HCT116 (cell line): ENCODE data around the gene HLA-DRA. TPM values are rescaled to one million over a fixed set of nuclear protein-coding genes. Genes with fewer than 3 reads are reported as not detected.

ENCODE experiments used
- ATAC-seq: fragments of 200-7000 bp; cut with Tn5 transposase; 2 replicates; pipeline ENCODE4 v1.9.1; 2020; ENCODE audit warnings: mild to moderate bottlenecking, moderate library complexity
- BruUV-seq: library from RNA; stranded (reverse); fragments of 400-500 nt; replicated peaks from 2 replicates; lab custom pipeline; 2021; lab: Mats Ljungman, UMichigan
- CTCF ChIA-PET: fragments of 300-600 bp; sonication (Branson Sonifier 250); formaldehyde crosslinking; loops from one replicate; lab custom pipeline; 2021; ENCODE audit warnings: antibody characterized with exemption; lab: Charles Lee
- POLR2A ChIA-PET: fragments of 300-600, 350-600 bp; sonication (Branson Sonifier 250); formaldehyde crosslinking; loops from one replicate; lab custom pipeline; 2021; ENCODE audit warnings: antibody characterized with exemption; lab: Charles Lee
- RAD21 ChIA-PET, 2 experiments: fragments of 300-600 bp; sonication (Branson Sonifier 250); formaldehyde crosslinking; loops; one replicate each; lab custom pipeline; 2023; ENCODE audit warnings: low total read pairs in 2 of 2; ENCODE audit not compliant: uncharacterized antibody in 2 of 2, unreplicated experiment in 2 of 2, low non-redundant PET in 1 of 2; lab: Charles Lee
- DNase-seq: peaks from one replicate; pipeline ENCODE4 v3.0.0-alpha.2; 2010; ENCODE audit warnings: low read depth, low spot score
- H2AFZ ChIP-seq: fragments of 200-600 bp; shearing (Covaris generic), sonication (generic); 2 replicates; pipeline ENCODE4 v1.6.1; 2017; ENCODE audit warnings: low read depth, mixed run types, mixed read lengths, antibody characterized with exemption, low read length; ENCODE audit not compliant: poor library complexity, severe bottlenecking
- H3K27ac ChIP-seq: 2 replicates; pipeline ENCODE4 v1.5.1; 2012; ENCODE audit warnings: low read depth, low read length
- H3K27me3 ChIP-seq: fragments of 200-600 bp; sonication (generic); 2 replicates; pipeline ENCODE4 v1.6.1; 2016; ENCODE audit warnings: mixed run types, low read length, mixed read lengths; ENCODE audit not compliant: insufficient read depth
- H3K36me3 ChIP-seq, 2 experiments: fragments of 200-500 bp in 1 of 2; fragments of 200-600 bp in 1 of 2; sonication (Bioruptor generic) in 1 of 2; sonication (generic) in 1 of 2; 2 replicates each; pipeline versions ENCODE4 v1.5.1 to v1.6.1; 2014 to 2016; ENCODE audit warnings: low read length in 2 of 2, inconsistent platforms in 1 of 2, mixed read lengths in 1 of 2, mixed run types in 1 of 2; ENCODE audit not compliant: insufficient read depth in 2 of 2, control insufficient read depth in 1 of 2
- H3K4me1 ChIP-seq, 2 experiments: fragments of 200-600 bp in 1 of 2; sonication (generic) in 1 of 2; 2 replicates each; pipeline versions ENCODE4 v1.5.1 to v1.6.1; 2012 to 2017; ENCODE audit warnings: low read length in 2 of 2, inconsistent platforms in 1 of 2, mild to moderate bottlenecking in 1 of 2, mixed read lengths in 1 of 2, mixed run types in 1 of 2, moderate library complexity in 1 of 2; ENCODE audit not compliant: insufficient read depth in 2 of 2, control insufficient read depth in 1 of 2
- H3K4me2 ChIP-seq: fragments of 200-600 bp; sonication (generic); 2 replicates; pipeline ENCODE4 v1.6.1; 2017; ENCODE audit warnings: mixed run types, low read length, mixed read lengths
- H3K4me3 ChIP-seq, 2 experiments: fragments of 200-600 bp in 1 of 2; sonication (generic) in 1 of 2; replicated peaks in 1 of 2; 2 replicates each; pipeline ENCODE4 v1.5.1; 2011 to 2016; ENCODE audit warnings: low read length in 2 of 2, control low read depth in 1 of 2, low read depth in 1 of 2, mild to moderate bottlenecking in 1 of 2, mixed read lengths in 1 of 2, mixed run types in 1 of 2
- H3K79me2 ChIP-seq: fragments of 200-600 bp; sonication (generic); 2 replicates; pipeline ENCODE4 v1.6.1; 2017; ENCODE audit warnings: mild to moderate bottlenecking, mixed run types, low read length, moderate library complexity, mixed read lengths; ENCODE audit not compliant: insufficient read depth
- H3K9ac ChIP-seq: fragments of 200-600 bp; sonication (generic); 2 replicates; pipeline ENCODE4 v1.6.1; 2016; ENCODE audit warnings: low read length, mixed read lengths
- H3K9me2 ChIP-seq: fragments of 200-600 bp; sonication (generic), shearing (Covaris generic); 2 replicates; pipeline ENCODE4 v1.6.1; 2017; ENCODE audit warnings: mixed run types, mild to moderate bottlenecking, moderate library complexity; ENCODE audit not compliant: insufficient read depth
- H3K9me3 ChIP-seq, 2 experiments: fragments of 200-500 bp in 1 of 2; fragments of 200-600 bp in 1 of 2; sonication (Bioruptor generic) in 1 of 2; sonication (generic) in 1 of 2; 2 replicates each; pipeline ENCODE4 v1.6.1; 2014 to 2017; ENCODE audit warnings: low read length in 2 of 2, mixed read lengths in 2 of 2, inconsistent platforms in 1 of 2, low read depth in 1 of 2, mild to moderate bottlenecking in 1 of 2, mixed run types in 1 of 2, moderate library complexity in 1 of 2; ENCODE audit not compliant: control insufficient read depth in 1 of 2, insufficient read depth in 1 of 2
- H4K20me1 ChIP-seq: fragments of 200-600 bp; sonication (generic), shearing (Covaris generic); 2 replicates; pipeline ENCODE4 v1.6.1; 2017; ENCODE audit warnings: mixed run types, mild to moderate bottlenecking, moderate library complexity; ENCODE audit not compliant: insufficient read depth
- EZH2phosphoT487 ChIP-seq: fragments of 200-600 bp; IDR thresholded peaks from 2 replicates; pipeline ENCODE4 v1.6.1; 2018; ENCODE audit warnings: antibody characterized with exemption, borderline replicate concordance
- MAX ChIP-seq: IDR thresholded peaks from 2 replicates; pipeline ENCODE4 v1.6.1; 2012
- SP1 ChIP-seq: IDR thresholded peaks from 2 replicates; pipeline ENCODE4 v1.6.1; 2012; ENCODE audit warnings: low read depth
- SRF ChIP-seq: IDR thresholded peaks from 2 replicates; pipeline ENCODE4 v1.6.1; 2012; ENCODE audit warnings: low read depth
- TCF7L2 ChIP-seq: IDR thresholded peaks from 2 replicates; pipeline ENCODE4 v1.7.0; 2011; ENCODE audit warnings: borderline replicate concordance, inconsistent platforms; ENCODE audit not compliant: insufficient read depth, insufficient read length; ENCODE audit errors: extremely low read depth
- YY1 ChIP-seq: IDR thresholded peaks from 2 replicates; pipeline ENCODE4 v1.6.1; 2011; ENCODE audit warnings: low read length, low read depth, moderate library complexity, mild to moderate bottlenecking; ENCODE audit not compliant: insufficient replicate concordance; ENCODE audit errors: extremely low read depth
- ZNF274 ChIP-seq: fragments of 200-500 bp; sonication (Bioruptor generic); IDR thresholded peaks from 2 replicates; pipeline ENCODE4 v1.6.1; 2014; ENCODE audit warnings: mild to moderate bottlenecking, low read depth, low read length, inconsistent platforms
- intact Hi-C: fragments of 100-400 bp; cut with micrococcal nuclease; formaldehyde crosslinking; loops from 2 replicates; pipeline ENCODE4 v1.10.0; 2022
- total RNA-seq: library from RNA; stranded (reverse); gene quantifications from one replicate; pipeline ENCODE4 v1.2.1, GENCODE V29; 2021; ENCODE audit not compliant: unreplicated experiment

The HLA-DRA gene
- total RNA-seq, 1 experiment from 2014 or later = 4.7 TPM

- H4K20me1 ChIP-seq = no peaks in the 10 kb centered on the region
- no peaks in the 10 kb centered on the region for H3K9me2 ChIP-seq
- ChIA-PET CTCF (no interaction called here), POLR2A (no interaction called here), RAD21 (no interaction called here)
- H3K9me3 ChIP-seq = no peaks in the 10 kb centered on the region
- no TSS peak for BruUV-seq
- H3K9ac ChIP-seq = no peak overlapping the region
- H3K4me1 ChIP-seq = peaks cover 0 to 7% of the 10 kb centered on the region in 2 experiments; a peak in 2 of 4 replicates
- H3K79me2 ChIP-seq = no peaks in the 10 kb centered on the region
- H3K27ac ChIP-seq = no peak overlapping the region
- TF ChIP-seq TCF7L2 (no peak), SP1 (no peak), MAX (no peak), EZH2phosphoT487 (no peak), ZNF274 (no peak), YY1 (no peak), SRF (no peak)
- peak overlapping the region; percentile 62 for H2AFZ ChIP-seq
- no peak overlapping the region for H3K4me3 ChIP-seq
- H3K27me3 ChIP-seq = no peaks in the 10 kb centered on the region
- H3K36me3 ChIP-seq = no peaks in the 10 kb centered on the region
- DNase-seq (no peak), ATAC-seq (peak; percentile 47; the same call in 1 of the 2 replicates)
- 0 out of 2 replicates have a peak overlapping the region, but pooled peaks have one; percentile 34 for H3K4me2 ChIP-seq
- intact Hi-C loops = no loop called here
Observed at GRCh38 chr6:32397252-32397920, 42.3 kb upstream of the HLA-DRA start.
